Adipocyte (in vitro differentiated cells): Measurements from ENCODE around the gene DPH1.
A peak's percentile ranks its signal among the peaks of the same experiment; 100 is the strongest.
"Not testable (repeated sequence)": the region's sequence is repeated elsewhere in the genome, so short reads cannot be mapped to it uniquely, and the experiment has no call there.

Source experiments
- DNase-seq: peaks from one replicate; pipeline ENCODE4 v3.0.0-alpha.2; 2015; ENCODE audit warnings: low read depth
- H3K27me3 ChIP-seq: replicated peaks from 2 replicates; pipeline ENCODE4 v1.7.0; 2013; ENCODE audit warnings: mild to moderate bottlenecking, low read length, moderate library complexity; ENCODE audit not compliant: control insufficient read depth, insufficient read depth
- H3K36me3 ChIP-seq: 2 replicates; pipeline ENCODE4 v1.7.0; 2013; ENCODE audit warnings: low read length, mild to moderate bottlenecking, moderate library complexity; ENCODE audit not compliant: control insufficient read depth, insufficient read depth, severe bottlenecking
- H3K4me1 ChIP-seq: 2 replicates; pipeline ENCODE4 v1.7.0; 2013; ENCODE audit warnings: mild to moderate bottlenecking, low read length, moderate library complexity; ENCODE audit not compliant: control insufficient read depth, insufficient read depth
- H3K4me3 ChIP-seq: 2 replicates; pipeline ENCODE4 v1.7.0; 2013; ENCODE audit warnings: mild to moderate bottlenecking, low read length, moderate library complexity
- H3K9ac ChIP-seq: 2 replicates; pipeline ENCODE4 v1.7.0; 2013; ENCODE audit warnings: mild to moderate bottlenecking, low read length, moderate library complexity
- H3K9me3 ChIP-seq: 2 replicates; pipeline ENCODE4 v1.7.0; 2013; ENCODE audit warnings: mild to moderate bottlenecking, low read length, moderate library complexity; ENCODE audit not compliant: control insufficient read depth

The DPH1 gene

DNA sequence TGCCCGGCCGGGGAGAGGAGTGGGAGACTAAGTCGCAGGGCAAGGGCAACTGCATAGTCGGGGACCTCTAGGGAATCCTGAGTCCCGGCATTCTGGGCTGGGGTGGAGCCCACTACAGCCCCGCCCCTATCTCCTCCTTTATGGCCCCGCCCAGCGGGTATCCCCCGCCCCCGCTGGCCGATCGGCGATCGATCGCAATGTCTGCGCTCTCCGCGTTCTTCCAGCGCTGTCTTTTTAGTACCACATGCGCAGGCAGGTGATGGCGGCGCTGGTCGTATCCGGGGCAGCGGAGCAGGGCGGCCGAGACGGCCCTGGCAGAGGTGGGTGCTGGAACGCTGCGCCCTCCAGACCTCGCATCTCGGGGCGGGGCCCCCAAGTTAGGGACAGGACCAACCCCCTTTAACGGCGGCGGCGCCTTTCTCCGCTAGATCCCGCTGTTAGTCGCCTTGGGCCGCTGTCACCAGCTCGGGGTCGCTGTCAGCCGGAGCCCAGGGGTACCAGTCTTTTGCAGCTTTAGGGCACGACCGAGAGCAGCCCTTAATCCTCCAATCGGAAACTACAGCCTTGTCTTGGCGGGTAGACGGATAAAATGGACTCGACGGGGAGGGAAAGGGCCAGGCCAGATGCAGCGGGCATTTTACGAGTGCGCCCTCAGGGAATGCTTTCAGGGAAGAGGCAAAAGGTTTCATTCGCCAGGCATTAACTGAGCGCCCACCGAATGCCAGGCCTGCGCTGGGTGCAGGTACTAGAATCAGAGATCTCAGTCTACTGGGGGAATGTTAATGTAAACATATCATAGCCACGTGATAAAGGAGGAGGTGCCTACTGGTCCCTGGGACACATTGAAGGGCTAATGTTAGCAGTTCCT, at the start of gene DPH1:
DPH1 (plus strand) TSS at position 243 of the 868 bp plus-strand sequence; CDS start at position 260, 17 bp downstream.
- peaks cover 3% of the 10 kb centered on the region for H3K36me3 ChIP-seq
- DNase-seq = peak; percentile 97
- H3K4me1 ChIP-seq = peaks cover 18% of the 10 kb centered on the region
- no peaks in the 10 kb centered on the region for H3K9me3 ChIP-seq
- peaks cover 4% of the 10 kb centered on the region for H3K27me3 ChIP-seq
- H3K9ac ChIP-seq = peak within 1 kb of the TSS; percentile 96
- H3K4me3 ChIP-seq = peak within 1 kb of the TSS; percentile 97

DNA sequence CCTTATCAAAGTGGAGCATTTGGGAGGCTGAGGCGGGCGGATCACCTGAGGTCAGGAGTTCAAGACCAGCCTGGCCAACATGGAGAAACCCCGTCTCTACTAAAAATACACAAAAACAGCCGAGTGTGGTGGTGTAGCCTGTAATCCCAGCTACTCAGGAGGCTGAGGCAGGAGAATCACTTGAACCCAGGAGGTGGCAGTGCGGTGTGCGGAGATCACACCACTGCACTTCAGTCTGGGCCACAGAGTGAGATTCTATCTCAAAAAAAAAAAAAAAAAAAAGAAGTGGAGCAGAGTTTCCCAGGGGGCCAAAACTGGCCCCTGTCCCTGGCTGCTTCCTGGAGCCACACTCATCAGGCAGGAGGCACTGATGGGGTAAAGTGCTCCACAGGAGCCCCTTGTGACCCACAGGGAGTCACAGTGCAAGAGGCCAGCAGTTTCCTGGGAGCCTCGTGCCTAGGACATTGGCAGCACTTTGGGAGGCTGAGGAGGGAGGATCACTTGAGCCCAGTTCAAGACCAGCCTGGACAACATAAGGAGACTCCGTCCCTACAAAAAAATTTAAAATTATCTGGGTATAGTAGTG, 49.2 kb upstream of the DPH1 start:
- peaks cover 15% of the 10 kb centered on the region for H3K27me3 ChIP-seq
- H3K36me3 ChIP-seq = peaks cover 4% of the 10 kb centered on the region
- peaks cover 22% of the 10 kb centered on the region for H3K4me1 ChIP-seq
- DNase-seq = no peak
- H3K9me3 ChIP-seq = no peaks in the 10 kb centered on the region
- H3K9ac ChIP-seq = no peak overlapping the region
- H3K4me3 ChIP-seq = no peak overlapping the region

DNA sequence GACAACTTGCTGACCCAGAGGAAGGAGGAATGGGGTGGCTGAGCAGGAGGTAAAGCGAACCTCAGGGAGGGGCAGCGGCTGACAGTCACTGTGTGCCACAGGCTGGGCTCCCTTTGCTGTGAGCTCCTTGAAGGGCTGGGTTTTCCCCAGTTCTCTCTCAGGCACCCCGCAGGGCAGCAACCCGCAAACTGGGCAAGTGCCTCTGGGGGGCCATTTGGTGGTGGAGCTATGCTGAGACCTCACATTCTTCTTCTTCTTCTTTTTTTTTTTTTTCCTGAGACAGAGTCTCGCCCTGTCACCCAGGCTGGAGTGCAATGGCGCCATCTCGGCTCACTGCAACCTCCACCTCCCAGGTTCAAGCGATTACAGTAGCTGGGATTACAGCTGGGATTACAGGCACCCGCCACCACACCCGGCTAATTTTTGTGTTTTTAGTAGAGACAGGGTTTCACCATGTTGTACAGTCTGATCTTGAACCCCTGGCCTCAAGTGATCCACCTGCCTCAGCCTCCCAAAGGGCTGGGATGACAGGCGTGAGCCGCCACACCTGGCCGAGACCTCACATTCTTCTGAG, 47.1 kb upstream of the DPH1 start:
- H3K4me3 ChIP-seq, H3K9ac ChIP-seq, H3K27me3 ChIP-seq, H3K36me3 ChIP-seq, H3K9me3 ChIP-seq, DNase-seq: not testable (repeated sequence)
- H3K4me1 ChIP-seq = peaks cover 20% of the 10 kb centered on the region

DNA sequence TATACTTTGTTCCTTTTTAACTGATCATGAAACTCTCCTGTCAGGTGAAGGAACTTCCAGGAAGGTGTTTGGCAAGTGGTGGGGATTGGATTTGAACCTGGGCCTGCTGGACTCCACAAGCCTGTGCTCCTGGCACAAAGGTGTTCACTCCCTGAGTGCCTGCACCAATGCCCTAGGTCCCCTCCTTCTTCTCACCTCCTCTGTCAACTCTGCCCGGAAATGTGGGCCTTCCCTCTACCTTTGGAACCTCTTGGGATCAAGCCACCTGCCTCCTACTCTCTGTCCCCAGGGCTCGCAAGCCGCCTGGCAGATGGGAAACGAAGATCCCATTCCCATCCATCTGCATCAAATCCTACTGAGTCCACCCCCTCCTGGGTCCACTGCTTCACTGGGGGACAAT, 44.9 kb upstream of the DPH1 start:
- Histone ChIP-seq H3K36me3 (peaks cover 4% of the 10 kb centered on the region), H3K4me3 (no peak overlapping the region), H3K9ac (no peak overlapping the region), H3K9me3 (no peaks in the 10 kb centered on the region), H3K27me3 (no peaks in the 10 kb centered on the region), H3K4me1 (peaks cover 25% of the 10 kb centered on the region)
- DNase-seq = no peak

DNA sequence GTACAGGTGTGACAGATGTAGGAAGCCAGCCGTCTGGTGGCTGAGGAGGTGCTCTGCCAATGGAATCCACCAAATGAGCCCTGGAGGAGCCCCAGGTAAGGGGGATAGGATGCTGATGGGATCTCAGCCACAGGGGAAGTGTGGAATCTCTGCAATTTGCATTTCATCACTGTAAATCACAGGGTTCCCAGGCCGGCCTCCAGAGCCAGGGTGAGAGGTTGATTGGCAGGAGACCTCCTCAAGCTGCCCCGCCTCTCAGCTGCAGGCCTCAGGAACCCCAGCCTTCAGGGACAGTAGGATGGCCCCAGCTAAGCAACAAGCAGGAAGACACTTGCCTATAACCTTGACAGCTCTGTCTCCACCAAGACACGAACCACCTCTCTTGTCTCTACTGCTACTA, 44.3 kb upstream of the DPH1 start:
- no peak overlapping the region for H3K4me3 ChIP-seq
- no peak for DNase-seq

DNA sequence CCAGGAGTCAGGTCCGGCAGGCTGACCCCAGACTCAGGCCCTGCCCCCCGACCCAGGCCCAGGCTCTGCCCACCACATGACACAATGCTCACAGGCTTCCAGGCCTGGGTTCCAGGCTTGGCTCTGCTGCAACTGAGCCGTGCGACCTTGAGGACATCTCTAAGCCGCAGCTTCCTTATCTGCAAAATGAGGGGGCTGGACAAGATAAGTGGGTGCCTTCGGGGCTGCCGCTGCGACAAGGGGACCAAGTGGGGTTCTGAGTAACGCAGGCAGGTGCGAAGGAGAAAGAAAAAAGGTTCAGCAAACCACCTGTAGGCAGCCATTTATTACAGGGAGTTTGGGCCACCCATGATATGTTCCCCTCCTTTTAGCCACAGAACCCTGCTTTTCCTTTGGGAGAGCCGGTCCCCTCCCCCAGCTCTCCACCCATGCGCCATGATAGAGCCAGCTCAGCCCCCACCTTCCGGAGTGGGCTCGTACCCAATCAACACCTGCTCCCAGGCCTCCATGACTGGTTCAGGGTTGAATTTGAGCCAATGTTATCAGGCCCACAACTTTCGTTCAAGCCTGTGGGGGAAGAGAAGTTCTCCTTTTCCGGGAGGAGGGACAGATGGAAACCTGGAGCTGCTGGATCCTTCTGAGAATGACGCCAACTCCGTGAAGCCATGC, 43.0 kb upstream of the DPH1 start:
- DNase-seq = no peak
- Histone ChIP-seq H3K9me3 (no peaks in the 10 kb centered on the region), H3K4me3 (no peak overlapping the region), H3K4me1 (peaks cover 15% of the 10 kb centered on the region), H3K27me3 (no peaks in the 10 kb centered on the region), H3K36me3 (peaks cover under 1% of the 10 kb centered on the region), H3K9ac (no peak overlapping the region)

More for the DNA sequence above, 44.3 kb upstream of the DPH1 start:
- peaks cover 4% of the 10 kb centered on the region for H3K36me3 ChIP-seq
- H3K4me1 ChIP-seq = peaks cover 25% of the 10 kb centered on the region
- H3K9me3 ChIP-seq = no peaks in the 10 kb centered on the region
- H3K9ac ChIP-seq = no peak overlapping the region
- H3K27me3 ChIP-seq = no peaks in the 10 kb centered on the region

DNA sequence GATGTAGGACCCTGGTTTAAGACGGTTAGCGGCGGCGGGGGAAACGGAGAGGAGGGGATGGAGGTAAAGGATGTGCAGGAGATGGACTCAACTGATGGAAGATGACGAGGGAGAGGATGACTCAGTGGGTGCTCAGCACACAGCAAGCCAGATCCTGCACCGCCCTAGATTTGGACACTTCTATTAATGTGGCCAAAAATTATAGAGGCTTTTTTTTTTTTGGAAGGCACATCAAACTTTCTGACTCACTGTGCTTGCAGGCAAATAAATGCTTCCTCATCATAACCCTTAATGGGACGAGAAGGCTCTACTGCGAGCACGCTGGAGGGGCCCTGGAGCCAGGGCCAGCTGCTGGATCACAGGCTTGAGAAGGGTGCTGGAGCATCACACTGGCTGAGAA, 40.8 kb upstream of the DPH1 start:
- H3K36me3 ChIP-seq = no peaks in the 10 kb centered on the region
- H3K9ac ChIP-seq = peak overlapping the region; percentile 57
- peaks cover under 1% of the 10 kb centered on the region for H3K27me3 ChIP-seq
- peaks cover 15% of the 10 kb centered on the region for H3K4me1 ChIP-seq
- H3K4me3 ChIP-seq = peak overlapping the region; percentile 36
- no peaks in the 10 kb centered on the region for H3K9me3 ChIP-seq
- peak; percentile 77 for DNase-seq

DNA sequence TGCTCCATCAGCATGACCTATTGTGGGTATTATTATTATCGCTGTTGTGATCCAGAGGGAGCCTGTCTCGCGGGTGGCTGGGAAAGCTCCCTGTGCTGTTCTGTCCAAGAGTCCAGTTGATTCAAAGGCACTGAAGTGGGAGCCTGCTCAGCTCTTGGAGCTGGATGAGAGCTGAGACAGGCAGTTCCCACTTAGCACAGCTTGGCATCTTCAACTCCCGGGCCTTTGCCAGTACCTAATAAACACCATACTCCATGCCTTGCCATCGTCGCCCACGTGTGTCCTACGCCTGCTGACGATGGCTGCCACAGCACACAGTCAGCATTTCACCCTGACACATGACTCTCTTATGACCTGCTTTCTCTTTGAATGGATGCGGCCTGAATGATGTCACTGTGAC, 37.4 kb upstream of the DPH1 start:
- H3K4me1 ChIP-seq = peaks cover 23% of the 10 kb centered on the region
- H3K27me3 ChIP-seq = peaks cover 3% of the 10 kb centered on the region
- H3K4me3 ChIP-seq = no peak overlapping the region
- DNase-seq = no peak
- no peak overlapping the region for H3K9ac ChIP-seq
- no peaks in the 10 kb centered on the region for H3K9me3 ChIP-seq
- H3K36me3 ChIP-seq = no peaks in the 10 kb centered on the region

DNA sequence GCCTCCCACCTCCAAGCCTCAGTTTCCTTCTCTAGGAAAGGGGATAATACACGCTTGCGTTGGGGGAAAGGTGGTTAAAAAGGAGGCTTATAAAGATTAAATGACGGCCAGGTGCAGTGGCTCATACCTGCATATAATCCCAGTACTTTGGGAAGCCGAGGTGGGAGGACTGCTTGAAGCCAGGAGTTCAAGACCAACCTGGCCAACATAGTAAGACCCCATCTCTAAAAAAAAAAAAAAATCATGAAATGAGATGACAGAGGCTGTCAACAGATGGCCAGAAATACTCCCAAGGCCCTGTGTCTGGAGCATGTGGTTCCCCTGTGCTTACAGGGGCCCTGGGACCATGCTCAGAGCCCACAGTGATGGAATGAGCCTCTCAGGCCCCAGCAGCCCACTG, 35.2 kb upstream of the DPH1 start:
- Histone ChIP-seq H3K36me3 (no peaks in the 10 kb centered on the region), H3K4me3 (no peak overlapping the region), H3K9me3 (no peaks in the 10 kb centered on the region), H3K27me3 (peaks cover 3% of the 10 kb centered on the region), H3K9ac (no peak overlapping the region), H3K4me1 (peaks cover 22% of the 10 kb centered on the region)
- DNase-seq = no peak

DNA sequence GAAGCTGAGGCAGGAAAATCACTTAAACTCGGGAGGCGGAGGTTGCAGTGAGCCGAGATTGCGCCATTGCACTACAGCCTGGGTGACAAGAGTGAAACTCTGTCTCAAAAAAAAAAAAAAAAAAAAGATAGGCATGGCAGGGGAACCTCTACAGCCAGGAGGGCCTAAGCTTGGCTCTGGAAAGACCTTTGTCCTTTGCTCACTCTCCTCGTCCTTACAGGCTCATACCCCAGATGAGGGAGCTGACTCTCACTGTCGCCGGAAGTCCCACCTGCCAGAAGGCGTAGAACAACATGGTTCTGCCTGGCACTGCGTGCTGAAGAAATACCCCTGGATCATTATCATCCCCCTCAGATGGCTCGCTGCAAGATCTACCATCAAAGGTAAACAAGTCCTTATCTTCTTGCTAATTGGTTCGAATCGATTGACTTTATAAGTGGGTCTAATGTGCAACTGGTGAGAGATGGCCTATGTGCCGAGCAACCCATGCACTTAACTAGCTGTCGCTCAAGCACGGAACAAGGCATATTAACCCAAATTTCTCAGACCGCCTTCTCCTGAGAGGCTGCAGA, 34.5 kb upstream of the DPH1 start:
- no peak overlapping the region for H3K9ac ChIP-seq
- no peaks in the 10 kb centered on the region for H3K9me3 ChIP-seq
- peaks cover 24% of the 10 kb centered on the region for H3K4me1 ChIP-seq
- DNase-seq = no peak
- no peak overlapping the region for H3K4me3 ChIP-seq
- H3K36me3 ChIP-seq = no peaks in the 10 kb centered on the region
- peaks cover 3% of the 10 kb centered on the region for H3K27me3 ChIP-seq
